Measurements from ENCODE around the gene PRDM16.

The PRDM16 gene

GRCh38 chr1:3422638-3423037 is 353.6 kb downstream of the PRDM16 start:
- Histone ChIP-seq H3K27ac (ENCODE audit: low read length) (no peak overlapping the region), H3K27me3 (ENCODE audit: insufficient read depth, low read length, poor library complexity) (no peaks in the 10 kb centered on the region), H3K36me3 (ENCODE audit: insufficient read depth, low read length) (no peaks in the 10 kb centered on the region), H3K9ac (ENCODE audit: low read depth, low read length) (no peak overlapping the region), H3K9me3 (ENCODE audit: insufficient read depth, low read length, severe bottlenecking) (no peaks in the 10 kb centered on the region), H4K20me1 (ENCODE audit: insufficient read depth, low read length) (peaks cover 12% of the 10 kb centered on the region; the same call in 1 of the 2 replicates), H3K79me2 (ENCODE audit: insufficient read depth, low read length) (no peaks in the 10 kb centered on the region), H3K4me3 (ENCODE audit: low read depth in 1 of 2, low read length in 2 of 2) (no peak overlapping the region), H3K4me1 (ENCODE audit: insufficient read depth, low read length) (no peaks in the 10 kb centered on the region), H2AFZ (ENCODE audit: low read depth, low read length) (no peak overlapping the region), H3K4me2 (ENCODE audit: insufficient read depth, low read length) (no peak overlapping the region)
- TF ChIP-seq EZH2 (IDR thresholded peaks at IDR 0.05; ENCODE audit: borderline replicate concordance, low read depth, low read length, severe bottlenecking): no peak
- TF ChIP-seq, protein P1, sequence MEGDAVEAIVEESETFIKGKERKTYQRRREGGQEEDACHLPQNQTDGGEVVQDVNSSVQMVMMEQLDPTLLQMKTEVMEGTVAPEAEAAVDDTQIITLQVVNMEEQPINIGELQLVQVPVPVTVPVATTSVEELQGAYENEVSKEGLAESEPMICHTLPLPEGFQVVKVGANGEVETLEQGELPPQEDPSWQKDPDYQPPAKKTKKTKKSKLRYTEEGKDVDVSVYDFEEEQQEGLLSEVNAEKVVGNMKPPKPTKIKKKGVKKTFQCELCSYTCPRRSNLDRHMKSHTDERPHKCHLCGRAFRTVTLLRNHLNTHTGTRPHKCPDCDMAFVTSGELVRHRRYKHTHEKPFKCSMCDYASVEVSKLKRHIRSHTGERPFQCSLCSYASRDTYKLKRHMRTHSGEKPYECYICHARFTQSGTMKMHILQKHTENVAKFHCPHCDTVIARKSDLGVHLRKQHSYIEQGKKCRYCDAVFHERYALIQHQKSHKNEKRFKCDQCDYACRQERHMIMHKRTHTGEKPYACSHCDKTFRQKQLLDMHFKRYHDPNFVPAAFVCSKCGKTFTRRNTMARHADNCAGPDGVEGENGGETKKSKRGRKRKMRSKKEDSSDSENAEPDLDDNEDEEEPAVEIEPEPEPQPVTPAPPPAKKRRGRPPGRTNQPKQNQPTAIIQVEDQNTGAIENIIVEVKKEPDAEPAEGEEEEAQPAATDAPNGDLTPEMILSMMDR (IDR thresholded peaks at IDR 0.05; ENCODE audit: borderline replicate concordance, extremely low read depth, low read length, poor library complexity, severe bottlenecking): no peak
- ATAC-seq (ENCODE audit: insufficient read depth, low read depth) (no peak), DNase-seq (no peak)

GRCh38 chr1:3423245-3423829 is 354.3 kb downstream of the PRDM16 start:
- H3K4me2 ChIP-seq (ENCODE audit: insufficient read depth, low read length): no peak overlapping the region
- H3K27me3 ChIP-seq (ENCODE audit: insufficient read depth, low read length, poor library complexity): no peaks in the 10 kb centered on the region

DNA sequence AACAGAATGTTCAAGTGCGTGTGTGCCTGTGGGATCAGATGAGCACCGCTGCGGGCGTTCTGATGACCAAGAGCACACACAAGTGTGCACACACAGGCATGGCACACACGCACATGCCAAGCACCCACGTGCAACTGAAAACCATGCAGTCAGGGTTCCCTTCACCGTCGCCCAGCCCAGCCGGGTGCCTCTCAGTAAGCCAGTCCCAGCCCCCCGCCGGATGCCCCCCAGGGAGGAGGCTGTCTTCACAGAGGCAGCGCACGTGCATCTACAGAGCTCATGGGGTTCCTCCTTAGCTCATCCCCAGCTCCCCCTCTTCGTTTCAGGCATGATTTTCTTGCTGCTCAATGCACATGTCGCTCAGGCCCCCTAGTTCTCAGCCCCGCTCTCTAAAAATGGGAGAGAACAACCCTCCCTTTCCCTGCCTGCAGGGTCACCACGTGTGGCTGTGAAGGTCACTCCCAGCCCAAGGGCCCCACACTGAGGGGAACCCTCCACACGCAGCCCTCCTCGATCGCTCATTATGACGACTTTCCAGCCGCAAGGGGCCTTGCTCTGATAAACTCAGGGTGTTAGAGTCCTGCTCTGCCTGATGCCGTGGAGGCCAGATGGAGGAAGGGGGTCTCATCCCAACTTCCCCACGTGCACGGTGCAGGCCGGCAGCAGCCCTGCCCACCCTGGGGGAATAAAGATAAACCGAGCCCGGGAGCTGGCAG is 355.1 kb downstream of the PRDM16 start:
- Histone ChIP-seq H3K4me2 (ENCODE audit: insufficient read depth, low read length) (no peak overlapping the region), H3K79me2 (ENCODE audit: insufficient read depth, low read length) (no peaks in the 10 kb centered on the region), H3K9ac (ENCODE audit: low read depth, low read length) (no peak overlapping the region), H3K27me3 (ENCODE audit: insufficient read depth, low read length, poor library complexity) (no peaks in the 10 kb centered on the region), H4K20me1 (ENCODE audit: insufficient read depth, low read length) (peaks cover 12% of the 10 kb centered on the region; the same call in 1 of the 2 replicates), H3K36me3 (ENCODE audit: insufficient read depth, low read length) (no peaks in the 10 kb centered on the region), H3K27ac (ENCODE audit: low read length) (no peak overlapping the region), H3K4me3 (ENCODE audit: low read depth in 1 of 2, low read length in 2 of 2) (no peak overlapping the region), H2AFZ (ENCODE audit: low read depth, low read length) (no peak overlapping the region), H3K9me3 (ENCODE audit: insufficient read depth, low read length, severe bottlenecking) (no peaks in the 10 kb centered on the region), H3K4me1 (ENCODE audit: insufficient read depth, low read length) (no peaks in the 10 kb centered on the region)
- TF ChIP-seq, protein P1 (IDR thresholded peaks at IDR 0.05; ENCODE audit: borderline replicate concordance, extremely low read depth, low read length, poor library complexity, severe bottlenecking): no peak
- TF ChIP-seq EZH2 (IDR thresholded peaks at IDR 0.05; ENCODE audit: borderline replicate concordance, low read depth, low read length, severe bottlenecking): no peak
- ATAC-seq (ENCODE audit: insufficient read depth, low read depth) (no peak), DNase-seq (no peak)

More at GRCh38 chr1:3423245-3423829, 354.3 kb downstream of the PRDM16 start:
- Histone ChIP-seq H3K9me3 (ENCODE audit: insufficient read depth, low read length, severe bottlenecking) (no peaks in the 10 kb centered on the region), H4K20me1 (ENCODE audit: insufficient read depth, low read length) (peaks cover 12% of the 10 kb centered on the region; the same call in 1 of the 2 replicates), H3K9ac (ENCODE audit: low read depth, low read length) (no peak overlapping the region), H3K79me2 (ENCODE audit: insufficient read depth, low read length) (no peaks in the 10 kb centered on the region), H3K36me3 (ENCODE audit: insufficient read depth, low read length) (no peaks in the 10 kb centered on the region), H3K27ac (ENCODE audit: low read length) (no peak overlapping the region), H2AFZ (ENCODE audit: low read depth, low read length) (no peak overlapping the region), H3K4me3 (ENCODE audit: low read depth in 1 of 2, low read length in 2 of 2) (no peak overlapping the region), H3K4me1 (ENCODE audit: insufficient read depth, low read length) (no peaks in the 10 kb centered on the region)
- no peak for ATAC-seq (ENCODE audit: insufficient read depth, low read depth)
- DNase-seq: no peak
- TF ChIP-seq, protein P1 (IDR thresholded peaks at IDR 0.05; ENCODE audit: borderline replicate concordance, extremely low read depth, low read length, poor library complexity, severe bottlenecking): no peak
- TF ChIP-seq EZH2 (IDR thresholded peaks at IDR 0.05; ENCODE audit: borderline replicate concordance, low read depth, low read length, severe bottlenecking): no peak
